Uterus (tissue), 4 donors: ENCODE results near the gene CTNND2. TPM values are rescaled to one million over a fixed set of nuclear protein-coding genes. Genes with fewer than 3 reads are reported as not detected.

ENCODE experiments used
- DNase-seq, 2 donors: peaks; one replicate each; pipeline ENCODE4 v3.0.0-alpha.2; 2019 to 2020
- H3K27ac ChIP-seq, 2 donors: fragments of 200-600 bp; sonication (generic); 1 replicate in 1 of 2; 2 replicates in 1 of 2; pipeline ENCODE4 v1.5.1; 2016 to 2018
- H3K27me3 ChIP-seq, 2 donors: fragments of 200-600 bp; sonication (generic); one replicate each; pipeline ENCODE4 v1.5.1; 2018 to 2019; ENCODE audit warnings: control low read depth in 1 of 2
- H3K36me3 ChIP-seq, 2 donors: fragments of 200-600 bp; sonication (generic); one replicate each; pipeline ENCODE4 v1.5.1; 2019; ENCODE audit warnings: control low read depth in 1 of 2
- H3K4me1 ChIP-seq, 2 donors: fragments of 200-600 bp; sonication (generic); one replicate each; pipeline ENCODE4 v1.5.1; 2018 to 2019; ENCODE audit warnings: control low read depth in 1 of 2
- H3K4me3 ChIP-seq, 2 donors: fragments of 200-600 bp; sonication (generic); 1 replicate in 1 of 2; 2 replicates in 1 of 2; pipeline ENCODE4 v1.5.1; 2018 to 2019; ENCODE audit warnings: mild to moderate bottlenecking in 1 of 2
- H3K9me3 ChIP-seq, 2 donors: fragments of 200-600 bp; sonication (generic); one replicate each; pipeline ENCODE4 v1.5.1; 2019; ENCODE audit warnings: control low read depth in 1 of 2
- CTCF ChIP-seq, 4 experiments: fragments of 200-600 bp in 2 of 4; fragments of 450-650 bp in 2 of 4; sonication (generic) in 2 of 4; IDR thresholded peaks; one replicate each; pipeline ENCODE4 v1.5.1; 2016 to 2019; ENCODE audit warnings: antibody characterized with exemption in 4 of 4, mild to moderate bottlenecking in 2 of 4, moderate library complexity in 1 of 4
- POLR2A ChIP-seq, 2 donors: fragments of 450-650 bp; IDR thresholded peaks; one replicate each; pipeline ENCODE4 v1.6.1; 2016; ENCODE audit warnings: antibody characterized with exemption in 2 of 2, mild to moderate bottlenecking in 1 of 2, moderate library complexity in 1 of 2
- intact Hi-C: fragments of 100-400 bp; cut with DNase I; formaldehyde crosslinking; loops from one replicate; pipeline ENCODE4 v1.15.1; 2023; ENCODE audit warnings: low total_unique reads
- total RNA-seq, 4 donors: library from RNA; depleted of rRNA in 3 of 4; stranded (reverse); fragments of >200 nt in 3 of 4; gene quantifications; one replicate each; pipeline versions ENCODE4 v1.1.0 to v1.2.4, GENCODE V29; 2014 to 2023
- donor health status: DM: yes; HTN: yes; CAD: no.

Gene CTNND2
- total RNA-seq, 4 donors from 2014 or later, result 0.49 to 1.2 TPM; not detected in 2

GRCh38 chr5:10984021-10984715, 920.1 kb downstream of the CTNND2 start:
- H3K4me1 ChIP-seq, result no peaks in the 10 kb centered on the region
- H3K4me3 ChIP-seq, result no peak overlapping the region
- no peak overlapping the region for H3K27ac ChIP-seq
- H3K36me3 ChIP-seq, result no peaks in the 10 kb centered on the region
- no peaks in the 10 kb centered on the region for H3K9me3 ChIP-seq
- no peaks in the 10 kb centered on the region for H3K27me3 ChIP-seq
- intact Hi-C loops, result no loop called here
- no peak for DNase-seq
- no peak for TF ChIP-seq POLR2A (IDR thresholded peaks at IDR 0.05)
- TF ChIP-seq CTCF (IDR thresholded peaks at IDR 0.05), result no peak

- DNase-seq, result no peak
- TF ChIP-seq POLR2A (IDR thresholded peaks at IDR 0.05) (no peak), CTCF (IDR thresholded peaks at IDR 0.05) (no peak)
- Histone ChIP-seq H3K4me3 (no peak overlapping the region), H3K9me3 (no peaks in the 10 kb centered on the region), H3K27me3 (no peaks in the 10 kb centered on the region), H3K27ac (no peak overlapping the region), H3K36me3 (no peaks in the 10 kb centered on the region), H3K4me1 (no peaks in the 10 kb centered on the region)
- intact Hi-C loops, result no loop called here
Measured at GRCh38 chr5:10982626-10983025, 921.6 kb downstream of the CTNND2 start.

GRCh38 chr5:10981932-10982331, 922.3 kb downstream of the CTNND2 start:
- Histone ChIP-seq H3K4me3 (no peak overlapping the region), H3K4me1 (no peaks in the 10 kb centered on the region), H3K27ac (no peak overlapping the region), H3K9me3 (no peaks in the 10 kb centered on the region), H3K36me3 (no peaks in the 10 kb centered on the region), H3K27me3 (no peaks in the 10 kb centered on the region)
- intact Hi-C loops, result no loop called here
- TF ChIP-seq CTCF (IDR thresholded peaks at IDR 0.05) (no peak), POLR2A (IDR thresholded peaks at IDR 0.05) (no peak)
- no peak for DNase-seq

GRCh38 chr5:10977011-10977410, 927.2 kb downstream of the CTNND2 start:
- Histone ChIP-seq H3K27me3 (no peaks in the 10 kb centered on the region), H3K9me3 (no peaks in the 10 kb centered on the region), H3K4me1 (no peaks in the 10 kb centered on the region), H3K4me3 (no peak overlapping the region), H3K36me3 (no peaks in the 10 kb centered on the region), H3K27ac (no peak overlapping the region)
- intact Hi-C loops, result no loop called here
- TF ChIP-seq POLR2A (IDR thresholded peaks at IDR 0.05) (no peak), CTCF (IDR thresholded peaks at IDR 0.05) (no peak)
- no peak for DNase-seq

GRCh38 chr5:10975945-10976344, 928.3 kb downstream of the CTNND2 start:
- Histone ChIP-seq H3K36me3 (no peaks in the 10 kb centered on the region), H3K4me1 (no peaks in the 10 kb centered on the region), H3K27ac (no peak overlapping the region), H3K27me3 (no peaks in the 10 kb centered on the region), H3K4me3 (no peak overlapping the region), H3K9me3 (no peaks in the 10 kb centered on the region)
- no peak for DNase-seq
- no peak for TF ChIP-seq CTCF (IDR thresholded peaks at IDR 0.05)
- no peak for TF ChIP-seq POLR2A (IDR thresholded peaks at IDR 0.05)
- intact Hi-C loops, result no loop called here
